H1 (cell line): ENCODE measurements around the gene PPP1R14C. TPM values are rescaled to one million over a fixed set of nuclear protein-coding genes. Genes with fewer than 3 reads are reported as not detected.

ENCODE experiments used
- CTCF ChIA-PET: fragments of 300-600 bp; sonication (Branson Sonifier 250); formaldehyde crosslinking; loops from one replicate; lab custom pipeline; 2021; ENCODE audit not compliant: partially characterized antibody; lab: Charles Lee
- POLR2A ChIA-PET: fragments of 300-600 bp; sonication (Branson Sonifier 250); formaldehyde crosslinking; loops from one replicate; lab custom pipeline; 2021; ENCODE audit warnings: inconsistent platforms; ENCODE audit not compliant: partially characterized antibody; lab: Charles Lee
- DNase-seq, 2 experiments: peaks; one replicate each; pipeline versions ENCODE4 v3.0.0 to v3.0.0-alpha.2; 2010 to 2022; ENCODE audit warnings: low spot score in 2 of 2, low read depth in 1 of 2, mixed read lengths in 1 of 2
- FAIRE-seq: peaks from 2 replicates; lab custom pipeline; 2011; peaks lifted over from hg19 to GRCh38; lab: Jason Lieb, UNC
- H2AFZ ChIP-seq: 2 replicates; pipeline ENCODE4 v1.8.1; 2012; ENCODE audit warnings: low read length, inconsistent platforms
- H2AK5ac ChIP-seq: 2 replicates; pipeline ENCODE4 v1.6.1; 2013; ENCODE audit warnings: low read depth, low read length
- H2BK120ac ChIP-seq: replicated peaks from 2 replicates; pipeline ENCODE3; 2013; ENCODE audit warnings: low read depth, low read length, inconsistent platforms
- H2BK12ac ChIP-seq: 2 replicates; pipeline ENCODE4 v1.6.1; 2013; ENCODE audit warnings: low read depth, low read length
- H2BK15ac ChIP-seq: 2 replicates; pipeline ENCODE4 v1.6.1; 2013; ENCODE audit warnings: low read length
- H2BK20ac ChIP-seq: 2 replicates; pipeline ENCODE4 v1.6.1; 2013; ENCODE audit warnings: low read length
- H2BK5ac ChIP-seq: 2 replicates; pipeline ENCODE4 v1.6.1; 2013; ENCODE audit warnings: low read depth, low read length
- H3K14ac ChIP-seq: 2 replicates; pipeline ENCODE4 v1.6.1; 2013; ENCODE audit warnings: inconsistent platforms; ENCODE audit not compliant: insufficient read length
- H3K18ac ChIP-seq: 2 replicates; pipeline ENCODE4 v1.6.1; 2013; ENCODE audit warnings: low read length; ENCODE audit errors: extremely low read depth
- H3K23ac ChIP-seq: 2 replicates; pipeline ENCODE4 v1.6.1; 2013; ENCODE audit warnings: inconsistent platforms; ENCODE audit not compliant: insufficient read length
- H3K23me2 ChIP-seq: 2 replicates; pipeline ENCODE4 v1.6.1; 2013; ENCODE audit warnings: low read depth, low read length
- H3K27ac ChIP-seq: 2 replicates; pipeline ENCODE4 v1.6.1; 2011; ENCODE audit warnings: low read depth, low read length, inconsistent platforms
- H3K27me3 ChIP-seq, 4 experiments: replicated peaks in 1 of 4; 1 replicate in 1 of 4; 2 replicates in 3 of 4; pipeline versions ENCODE4 v1.6.1 to v1.8.1; 2011 to 2013; ENCODE audit warnings: low read length in 3 of 4, mild to moderate bottlenecking in 3 of 4, inconsistent platforms in 2 of 4, mixed read lengths in 2 of 4, moderate library complexity in 1 of 4; ENCODE audit not compliant: control insufficient read depth in 3 of 4, insufficient read depth in 3 of 4; ENCODE audit errors: extremely low read depth in 1 of 4
- H3K36me3 ChIP-seq, 4 experiments: 2 replicates each; pipeline versions ENCODE4 v1.6.1 to v1.8.1; 2011 to 2013; ENCODE audit warnings: mild to moderate bottlenecking in 4 of 4, low read length in 3 of 4, moderate library complexity in 2 of 4, control low read depth in 1 of 4, inconsistent platforms in 1 of 4; ENCODE audit not compliant: insufficient read depth in 4 of 4, control insufficient read depth in 2 of 4
- H3K4ac ChIP-seq: replicated peaks from 2 replicates; pipeline ENCODE3; 2013; ENCODE audit warnings: low read length, low read depth, mixed read lengths, inconsistent platforms; ENCODE audit not compliant: insufficient read length
- H3K4me1 ChIP-seq, 4 experiments: replicated peaks in 1 of 4; 1 replicate in 1 of 4; 2 replicates in 3 of 4; pipeline versions ENCODE4 v1.6.1 to v1.8.1; 2011 to 2013; ENCODE audit warnings: low read length in 3 of 4, inconsistent platforms in 2 of 4, mixed read lengths in 1 of 4; ENCODE audit not compliant: insufficient read depth in 4 of 4, control insufficient read depth in 3 of 4
- H3K4me2 ChIP-seq, 2 experiments: 2 replicates each; pipeline versions ENCODE4 v1.6.1 to v1.8.1; 2011 to 2013; ENCODE audit warnings: low read depth in 2 of 2, low read length in 2 of 2, control low read depth in 1 of 2, inconsistent platforms in 1 of 2, mild to moderate bottlenecking in 1 of 2; ENCODE audit not compliant: insufficient read depth in 1 of 2
- H3K4me3 ChIP-seq, 4 experiments: fragments of 200-600, 300-600 bp in 1 of 4; sonication (generic), shearing (Covaris generic), sonication (Bioruptor Twin) in 1 of 4; 2 replicates each; pipeline versions ENCODE4 v1.5.1 to v1.8.1; 2011 to 2016; ENCODE audit warnings: low read length in 4 of 4, low read depth in 3 of 4, control low read depth in 2 of 4, inconsistent platforms in 2 of 4, mild to moderate bottlenecking in 2 of 4, mixed read lengths in 1 of 4, moderate library complexity in 1 of 4; ENCODE audit not compliant: insufficient read depth in 2 of 4; ENCODE audit errors: extremely low read depth in 1 of 4
- H3K56ac ChIP-seq: replicated peaks from 2 replicates; pipeline ENCODE3; 2013; ENCODE audit warnings: low read depth, mild to moderate bottlenecking, mixed read lengths, low read length, inconsistent platforms; ENCODE audit not compliant: insufficient read length
- H3K79me1 ChIP-seq: 2 replicates; pipeline ENCODE4 v1.6.1; 2013; ENCODE audit warnings: low read depth, low read length, control low read depth
- H3K79me2 ChIP-seq, 2 experiments: 2 replicates each; pipeline versions ENCODE4 v1.6.1 to v1.8.1; 2012 to 2013; ENCODE audit warnings: low read length in 2 of 2, mild to moderate bottlenecking in 2 of 2, inconsistent platforms in 1 of 2; ENCODE audit not compliant: insufficient read depth in 2 of 2, control insufficient read depth in 1 of 2
- H3K9ac ChIP-seq, 4 experiments: replicated peaks in 1 of 4; 1 replicate in 1 of 4; 2 replicates in 3 of 4; pipeline versions ENCODE4 v1.6.1 to v1.8.1; 2011 to 2013; ENCODE audit warnings: low read depth in 3 of 4, low read length in 3 of 4, control low read depth in 2 of 4, mild to moderate bottlenecking in 2 of 4, moderate library complexity in 2 of 4, inconsistent platforms in 1 of 4; ENCODE audit errors: extremely low read depth in 1 of 4
- H3K9me3 ChIP-seq, 2 experiments: 2 replicates each; pipeline versions ENCODE4 v1.6.1 to v1.8.1; 2012 to 2013; ENCODE audit warnings: mild to moderate bottlenecking in 2 of 2, moderate library complexity in 2 of 2, control low read depth in 1 of 2, inconsistent platforms in 1 of 2, low read depth in 1 of 2, low read length in 1 of 2, mixed read lengths in 1 of 2; ENCODE audit not compliant: insufficient read depth in 2 of 2
- H4K20me1 ChIP-seq, 2 experiments: replicated peaks in 1 of 2; 2 replicates each; pipeline versions ENCODE3 to v1.8.1; 2011 to 2013; ENCODE audit warnings: inconsistent platforms in 2 of 2, low read length in 2 of 2, mild to moderate bottlenecking in 1 of 2; ENCODE audit not compliant: insufficient read depth in 2 of 2, control insufficient read depth in 1 of 2
- H4K5ac ChIP-seq: 2 replicates; pipeline ENCODE4 v1.6.1; 2013; ENCODE audit warnings: low read length, low read depth, mixed read lengths, inconsistent platforms; ENCODE audit not compliant: insufficient read length
- H4K8ac ChIP-seq: 2 replicates; pipeline ENCODE4 v1.8.0; 2013; ENCODE audit warnings: mild to moderate bottlenecking, moderate library complexity, low read length, inconsistent platforms; ENCODE audit not compliant: insufficient read depth; ENCODE audit errors: extremely low read depth
- H4K91ac ChIP-seq: replicated peaks from 2 replicates; pipeline ENCODE3; 2013; ENCODE audit warnings: low read length, mixed read lengths, inconsistent platforms; ENCODE audit not compliant: insufficient read length
- ATF2 ChIP-seq: IDR thresholded peaks from 2 replicates; pipeline ENCODE4 v1.6.1; 2012; ENCODE audit warnings: low read length, inconsistent platforms
- CREB1 ChIP-seq: IDR thresholded peaks from 2 replicates; pipeline ENCODE4 v1.6.1; 2012; ENCODE audit warnings: inconsistent platforms
- CTBP2 ChIP-seq: IDR thresholded peaks from 2 replicates; pipeline ENCODE4 v1.7.0; 2011; ENCODE audit warnings: borderline replicate concordance, mild to moderate bottlenecking, moderate library complexity, mixed read lengths, low read length; ENCODE audit not compliant: insufficient read depth, insufficient read length
- EGR1 ChIP-seq: IDR thresholded peaks from 2 replicates; pipeline ENCODE4 v1.6.1; 2011; ENCODE audit warnings: low read depth, low read length, borderline replicate concordance
- EP300 ChIP-seq, 2 experiments: IDR thresholded peaks; 1 replicate in 1 of 2; 2 replicates in 1 of 2; pipeline ENCODE4 v1.6.1; 2011 to 2012; ENCODE audit warnings: low read depth in 2 of 2, low read length in 2 of 2, mild to moderate bottlenecking in 2 of 2, borderline replicate concordance in 1 of 2, inconsistent platforms in 1 of 2, moderate library complexity in 1 of 2
- FOSL1 ChIP-seq: IDR thresholded peaks from 2 replicates; pipeline ENCODE4 v1.6.1; 2011; ENCODE audit warnings: mild to moderate bottlenecking, low read depth, low read length, moderate library complexity; ENCODE audit not compliant: insufficient read depth
- HDAC2 ChIP-seq, 2 experiments: fragments of 300-600 bp in 1 of 2; sonication (generic) in 1 of 2; IDR thresholded peaks; 2 replicates each; pipeline ENCODE4 v1.6.1; 2011 to 2012; ENCODE audit warnings: low read depth in 2 of 2, low read length in 2 of 2, mild to moderate bottlenecking in 2 of 2, moderate library complexity in 2 of 2, borderline replicate concordance in 1 of 2, inconsistent platforms in 1 of 2
- JUND ChIP-seq: IDR thresholded peaks from 2 replicates; pipeline ENCODE4 v1.6.1; 2011; ENCODE audit warnings: mild to moderate bottlenecking, improper control_type of control experiment, low read length
- KDM1A ChIP-seq: fragments of 200-600, 300-600 bp; sonication (generic); IDR thresholded peaks from 2 replicates; pipeline ENCODE4 v1.7.1; 2016; ENCODE audit warnings: mild to moderate bottlenecking, low read length, borderline replicate concordance
- POLR2AphosphoS5 ChIP-seq: IDR thresholded peaks from 2 replicates; pipeline ENCODE4 v1.6.1; 2011; ENCODE audit warnings: low read depth, low read length
- POU5F1 ChIP-seq: IDR thresholded peaks from 2 replicates; pipeline ENCODE4 v1.6.1; 2011; ENCODE audit warnings: low read depth, mild to moderate bottlenecking, low read length, moderate library complexity
- TAF7 ChIP-seq: optimal IDR thresholded peaks from 2 replicates; pipeline ENCODE3; 2011; ENCODE audit warnings: low read depth, mild to moderate bottlenecking, inconsistent platforms, low read length, moderate library complexity, borderline replicate concordance
- TCF12 ChIP-seq: IDR thresholded peaks from 2 replicates; pipeline ENCODE4 v1.6.1; 2011; ENCODE audit warnings: low read depth, mild to moderate bottlenecking, low read length
- WGBS, 2 experiments: shearing (Covaris generic) in 1 of 2; methylation state at CpG; one replicate each; pipeline versions ENCODE4 v1.1.6 to v1.1.7; 2013 to 2015; ENCODE audit warnings: low lambda C conversion rate in 2 of 2, mixed read lengths in 2 of 2, inconsistent platforms in 1 of 2, low coverage in 1 of 2, missing lambda C conversion rate in 1 of 2; ENCODE audit not compliant: insufficient replicate concordance in 2 of 2, insufficient coverage in 1 of 2, insufficient read length in 1 of 2; ENCODE audit errors: extremely low coverage in 1 of 2, missing lambda C conversion rate in 1 of 2; 5-methylcytosine and 5-hydroxymethylcytosine counted together
- polyA plus RNA-seq, 7 experiments: library from polyadenylated mRNA; depleted of rRNA in 3 of 7; stranded (reverse) in 5 of 7; unstranded in 2 of 7; fragments of >200 nt in 5 of 7; fragments of 200-250 nt in 2 of 7; gene quantifications; 1 replicate in 5 of 7; 2 replicates in 1 of 7; 4 replicates in 1 of 7; pipeline versions ENCODE4 v1.2.1 to v1.2.3, GENCODE V29; 2011 to 2013; ENCODE audit warnings: missing spikeins in 2 of 7, mixed read lengths in 2 of 7
- total RNA-seq: library from RNA; stranded (reverse); fragmentation: NEBNext Ultra II Directional; extraction: Animal tissue kit (Norgen Biotek cat#: 25700); gene quantifications from 2 replicates; pipeline ENCODE4 v1.2.1, GENCODE V29; 2021

Gene PPP1R14C
- total and polyA plus RNA-seq, 2 of the 8 experiments (the other 6 are each of a cell fraction or from before 2014, with no cell fraction given): 0.30 to 0.61 TPM

- no peak overlapping the region for H2AFZ ChIP-seq
- H2BK12ac ChIP-seq: no peak overlapping the region
- H3K27me3 ChIP-seq: no peaks in the 10 kb centered on the region
- no peaks in the 10 kb centered on the region for H3K79me2 ChIP-seq
- H3K4me3 ChIP-seq: no peak overlapping the region
- no peak overlapping the region for H3K9ac ChIP-seq
- POLR2A ChIA-PET: no interaction called here
- no peak overlapping the region for H2BK15ac ChIP-seq
- no peak overlapping the region for H3K18ac ChIP-seq
- H3K4me2 ChIP-seq: no peak overlapping the region
- H4K91ac ChIP-seq: no peak overlapping the region
- no peak for DNase-seq
- no peak overlapping the region for H2BK120ac ChIP-seq
- H3K23me2 ChIP-seq: no peaks in the 10 kb centered on the region
- WGBS, 2 experiments: 100% methylated on average over 1 of the region's 1 CpG; no CpG with 5 or more reads in 1 of the 2 experiments
- H3K56ac ChIP-seq: no peak overlapping the region
- no peak overlapping the region for H4K5ac ChIP-seq
- no peak overlapping the region for H3K14ac ChIP-seq
- no peak overlapping the region for H2BK20ac ChIP-seq
- CTCF ChIA-PET: interaction anchor here (0.6 to 1.7 kb wide), 13 partner anchors 8 to 550 kb away, joined by 3 to 8 read pairs (median 3); no protein-coding TSS in a partner anchor
- FAIRE-seq: no peak
- H3K23ac ChIP-seq: no peak overlapping the region
- no peaks in the 10 kb centered on the region for H3K9me3 ChIP-seq
- no peak overlapping the region for H4K8ac ChIP-seq
- H2BK5ac ChIP-seq: no peak overlapping the region
- no peak overlapping the region for H3K27ac ChIP-seq
- H4K20me1 ChIP-seq: no peaks in the 10 kb centered on the region
- H3K36me3 ChIP-seq: no peaks in the 10 kb centered on the region
- H3K4ac ChIP-seq: no peak overlapping the region
- no peaks in the 10 kb centered on the region for H3K4me1 ChIP-seq
- no peak overlapping the region for H2AK5ac ChIP-seq
- no peaks in the 10 kb centered on the region for H3K79me1 ChIP-seq
- TF ChIP-seq ATF2: no peak
- no peak for TF ChIP-seq CREB1
- TF ChIP-seq EP300 (IDR thresholded peaks at IDR 0.05; ENCODE audit: borderline replicate concordance in 1 of 2, low read depth in 2 of 2, low read length in 2 of 2): no peak
- TF ChIP-seq TAF7: no peak
- no peak for TF ChIP-seq FOSL1
- no peak for TF ChIP-seq TCF12
- TF ChIP-seq POU5F1: no peak
- TF ChIP-seq POLR2AphosphoS5: no peak
- no peak for TF ChIP-seq KDM1A
- TF ChIP-seq CTBP2: no peak
- no peak for TF ChIP-seq JUND
- no peak for TF ChIP-seq EGR1
- no peak for TF ChIP-seq HDAC2 (IDR thresholded peaks at IDR 0.05; ENCODE audit: borderline replicate concordance in 1 of 2, low read depth in 2 of 2, low read length in 2 of 2)
Measured at GRCh38 chr6:150180517-150180916, 37.7 kb downstream of the PPP1R14C start.
